Urinary bladder (tissue), 4 donors: ENCODE results near the gene RAPGEF6. TPM values are rescaled to one million over a fixed set of nuclear protein-coding genes. Genes with fewer than 3 reads are reported as not detected.
"Not testable (repeated sequence)": the region's sequence is repeated elsewhere in the genome, so short reads cannot be mapped to it uniquely, and the experiment has no call there.

ENCODE experiments used
- DNase-seq: peaks from one replicate; pipeline ENCODE4 v3.0.0-alpha.2; 2015; ENCODE audit errors: extremely low spot score
- H3K27ac ChIP-seq: one replicate; pipeline ENCODE4 v1.5.1; 2013; ENCODE audit warnings: low read depth, mild to moderate bottlenecking, moderate library complexity
- H3K36me3 ChIP-seq: one replicate; pipeline ENCODE4 v1.6.1; 2013; ENCODE audit warnings: mild to moderate bottlenecking, moderate library complexity; ENCODE audit not compliant: insufficient read depth
- H3K4me1 ChIP-seq: one replicate; pipeline ENCODE4 v1.6.1; 2013; ENCODE audit warnings: mild to moderate bottlenecking, moderate library complexity; ENCODE audit not compliant: insufficient read depth
- H3K4me3 ChIP-seq: one replicate; pipeline ENCODE4 v1.5.1; 2013; ENCODE audit warnings: low read depth, low read length
- WGBS: extraction: QIAGEN DNeasy Blood & Tissue Kit; methylation state at CpG from one replicate; pipeline ENCODE4 v1.1.7; 2013; 5-methylcytosine and 5-hydroxymethylcytosine counted together
- polyA plus RNA-seq: library from polyadenylated mRNA; stranded (reverse); fragments of 200-250 nt; gene quantifications from one replicate; pipeline ENCODE4 v1.2.3, GENCODE V29; 2013
- total RNA-seq: library from RNA; depleted of rRNA; stranded (reverse); fragments of >200 nt; gene quantifications from one replicate; pipeline ENCODE4 v1.2.3, GENCODE V29; 2014
- donor health status: healthy with polysubstance abuse.
- donor health status: healthy.

Gene RAPGEF6
- total and polyA plus RNA-seq, 2 donors = 6.1 to 58.8 TPM

- no peak for DNase-seq
- Histone ChIP-seq H3K4me3 (no peak overlapping the region), H3K36me3 (no peaks in the 10 kb centered on the region), H3K27ac (no peak overlapping the region), H3K4me1 (no peaks in the 10 kb centered on the region)
These were observed 21.6 kb downstream of the RAPGEF6 start for GRCh38 chr5:131613423-131613822.

GRCh38 chr5:131611064-131611381 is 24.0 kb downstream of the RAPGEF6 start:
- Histone ChIP-seq H3K27ac (no peak overlapping the region), H3K4me1 (no peaks in the 10 kb centered on the region), H3K4me3 (no peak overlapping the region), H3K36me3 (no peaks in the 10 kb centered on the region)
- DNase-seq = no peak
- 91% methylated on average over 2 of the region's 2 CpGs for WGBS

GRCh38 chr5:131610198-131611063 is 24.6 kb downstream of the RAPGEF6 start:
- Histone ChIP-seq H3K4me3 (no peak overlapping the region), H3K36me3 (no peaks in the 10 kb centered on the region), H3K27ac (no peak overlapping the region), H3K4me1 (no peaks in the 10 kb centered on the region)
- 72% methylated on average over 6 of the region's 6 CpGs for WGBS
- DNase-seq = no peak

- Histone ChIP-seq H3K36me3 (no peaks in the 10 kb centered on the region), H3K4me3 (no peak overlapping the region), H3K4me1 (no peaks in the 10 kb centered on the region), H3K27ac (no peak overlapping the region)
- WGBS = 90% methylated on average over 1 of the region's 1 CpG
- no peak for DNase-seq
These were observed 25.3 kb downstream of the RAPGEF6 start for GRCh38 chr5:131609774-131610173.

- no peaks in the 10 kb centered on the region for H3K36me3 ChIP-seq
- 84% methylated on average over 5 of the region's 5 CpGs for WGBS
- no peaks in the 10 kb centered on the region for H3K4me1 ChIP-seq
- H3K27ac ChIP-seq = no peak overlapping the region
- no peak for DNase-seq
- H3K4me3 ChIP-seq = no peak overlapping the region
These were observed 26.4 kb downstream of the RAPGEF6 start for GRCh38 chr5:131608597-131608996.

GRCh38 chr5:131607903-131608540 is 27.0 kb downstream of the RAPGEF6 start:
- 57% methylated on average over 4 of the region's 4 CpGs for WGBS
- Histone ChIP-seq H3K4me3 (no peak overlapping the region), H3K27ac (no peak overlapping the region), H3K36me3 (no peaks in the 10 kb centered on the region), H3K4me1 (no peaks in the 10 kb centered on the region)
- DNase-seq = no peak

- no peak for DNase-seq
- Histone ChIP-seq H3K36me3 (peaks cover 1% of the 10 kb centered on the region), H3K27ac (no peak overlapping the region), H3K4me3 (no peak overlapping the region), H3K4me1 (no peaks in the 10 kb centered on the region)
- WGBS = 90% methylated on average over 4 of the region's 4 CpGs
These were observed 27.6 kb downstream of the RAPGEF6 start for GRCh38 chr5:131607418-131607817.

- peaks cover 3% of the 10 kb centered on the region for H3K36me3 ChIP-seq
- DNase-seq = no peak
- H3K27ac ChIP-seq = no peak overlapping the region
- 92% methylated on average over 2 of the region's 2 CpGs for WGBS
- no peak overlapping the region for H3K4me3 ChIP-seq
- H3K4me1 ChIP-seq = no peaks in the 10 kb centered on the region
These were observed 29.9 kb downstream of the RAPGEF6 start for GRCh38 chr5:131605086-131605485.

GRCh38 chr5:131595088-131596033 is 39.7 kb downstream of the RAPGEF6 start:
- no peak for DNase-seq
- Histone ChIP-seq H3K27ac (no peak overlapping the region), H3K36me3 (no peaks in the 10 kb centered on the region), H3K4me1 (no peaks in the 10 kb centered on the region), H3K4me3 (no peak overlapping the region)
- 95% methylated on average over 8 of the region's 8 CpGs for WGBS

- Histone ChIP-seq H3K27ac (no peak overlapping the region), H3K4me3 (no peak overlapping the region), H3K4me1 (no peaks in the 10 kb centered on the region), H3K36me3 (no peaks in the 10 kb centered on the region)
- 89% methylated on average over 2 of the region's 2 CpGs for whole genome bisulfite sequencing
- no peak for DNase-seq
These were observed 41.1 kb downstream of the RAPGEF6 start for GRCh38 chr5:131593921-131594320.

GRCh38 chr5:131593436-131593835 is 41.6 kb downstream of the RAPGEF6 start:
- not testable (repeated sequence) for H3K27ac ChIP-seq, H3K4me3 ChIP-seq, H3K36me3 ChIP-seq, H3K4me1 ChIP-seq, DNase-seq
- 57% methylated on average over 2 of the region's 2 CpGs for WGBS

- peak; percentile 7 for DNase-seq
These were observed 45.3 kb downstream of the RAPGEF6 start for GRCh38 chr5:131589510-131590348.

GRCh38 chr5:131587541-131587940 is 47.5 kb downstream of the RAPGEF6 start:
- H3K4me1 ChIP-seq = no peaks in the 10 kb centered on the region
- DNase-seq = no peak
- no peaks in the 10 kb centered on the region for H3K36me3 ChIP-seq
- H3K27ac ChIP-seq = no peak overlapping the region
- WGBS = 85% methylated on average over 2 of the region's 2 CpGs
- H3K4me3 ChIP-seq = no peak overlapping the region

More at GRCh38 chr5:131589510-131590348, 45.3 kb downstream of the RAPGEF6 start:
- H3K4me1 ChIP-seq = no peaks in the 10 kb centered on the region
- no peaks in the 10 kb centered on the region for H3K36me3 ChIP-seq
- H3K4me3 ChIP-seq = no peak overlapping the region
- H3K27ac ChIP-seq = no peak overlapping the region
- whole genome bisulfite sequencing = 67% methylated on average over 5 of the region's 5 CpGs
